Glomerular endothelial cell (primary cell): Measurements from ENCODE around the gene POC1A. TPM values are rescaled to one million over a fixed set of nuclear protein-coding genes. Genes with fewer than 3 reads are reported as not detected.
"Not testable (repeated sequence)": the region's sequence is repeated elsewhere in the genome, so short reads cannot be mapped to it uniquely, and the experiment has no call there.

ENCODE experiments used
- DNase-seq: peaks from one replicate; pipeline ENCODE4 v3.0.0-alpha.2; 2011; ENCODE audit warnings: low read depth, low spot score; ENCODE audit errors: extremely low read depth
- total RNA-seq: library from RNA; depleted of rRNA; stranded (reverse); fragments of >200 nt; gene quantifications from 2 replicates; pipeline ENCODE4 v1.2.3, GENCODE V29; 2015

POC1A gene
- total RNA-seq, 1 donor from 2014 or later: 4.7 TPM

DNA sequence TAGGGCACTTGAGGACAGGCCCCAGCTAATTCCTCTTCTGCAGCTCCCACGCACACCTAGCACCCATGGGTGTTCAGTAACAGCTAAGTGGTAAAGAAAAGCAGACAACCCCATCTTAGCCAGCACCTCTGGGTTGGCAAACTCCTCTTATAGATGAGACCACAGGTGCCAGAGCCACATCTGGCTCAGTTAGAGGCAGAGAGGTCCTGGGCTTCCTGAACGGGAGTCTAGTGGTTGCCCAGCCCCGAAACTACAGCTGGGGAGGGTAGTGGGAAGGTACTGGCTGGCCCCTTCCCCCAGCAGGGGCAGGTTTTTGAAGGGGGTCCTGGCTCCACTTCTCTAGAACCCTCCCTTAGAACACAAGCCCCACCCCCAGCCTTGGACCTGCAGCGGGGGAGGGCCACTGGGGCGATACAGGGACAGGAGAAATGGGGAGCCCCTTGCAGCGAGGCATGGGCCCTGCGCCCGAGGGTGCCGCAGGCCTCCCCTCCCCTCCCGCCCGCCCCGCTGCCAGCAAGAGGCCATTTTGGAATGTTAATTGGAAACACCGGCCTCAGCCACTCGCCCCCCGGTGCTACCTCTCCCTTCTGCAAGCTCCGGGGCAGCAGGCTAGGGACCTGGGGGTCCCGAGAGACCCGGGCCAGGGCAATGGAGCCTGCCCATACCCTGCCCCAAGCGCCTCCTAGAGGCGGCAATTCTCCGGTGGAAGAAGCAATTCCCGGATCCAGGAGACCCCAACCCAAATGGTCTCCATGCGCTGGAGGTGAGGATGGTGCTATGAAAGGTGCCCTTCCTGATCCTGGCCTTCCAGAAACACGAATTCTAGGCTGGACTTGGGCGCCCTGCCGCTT, 99.3 kb downstream of the POC1A start:
- no peak for DNase-seq

DNA sequence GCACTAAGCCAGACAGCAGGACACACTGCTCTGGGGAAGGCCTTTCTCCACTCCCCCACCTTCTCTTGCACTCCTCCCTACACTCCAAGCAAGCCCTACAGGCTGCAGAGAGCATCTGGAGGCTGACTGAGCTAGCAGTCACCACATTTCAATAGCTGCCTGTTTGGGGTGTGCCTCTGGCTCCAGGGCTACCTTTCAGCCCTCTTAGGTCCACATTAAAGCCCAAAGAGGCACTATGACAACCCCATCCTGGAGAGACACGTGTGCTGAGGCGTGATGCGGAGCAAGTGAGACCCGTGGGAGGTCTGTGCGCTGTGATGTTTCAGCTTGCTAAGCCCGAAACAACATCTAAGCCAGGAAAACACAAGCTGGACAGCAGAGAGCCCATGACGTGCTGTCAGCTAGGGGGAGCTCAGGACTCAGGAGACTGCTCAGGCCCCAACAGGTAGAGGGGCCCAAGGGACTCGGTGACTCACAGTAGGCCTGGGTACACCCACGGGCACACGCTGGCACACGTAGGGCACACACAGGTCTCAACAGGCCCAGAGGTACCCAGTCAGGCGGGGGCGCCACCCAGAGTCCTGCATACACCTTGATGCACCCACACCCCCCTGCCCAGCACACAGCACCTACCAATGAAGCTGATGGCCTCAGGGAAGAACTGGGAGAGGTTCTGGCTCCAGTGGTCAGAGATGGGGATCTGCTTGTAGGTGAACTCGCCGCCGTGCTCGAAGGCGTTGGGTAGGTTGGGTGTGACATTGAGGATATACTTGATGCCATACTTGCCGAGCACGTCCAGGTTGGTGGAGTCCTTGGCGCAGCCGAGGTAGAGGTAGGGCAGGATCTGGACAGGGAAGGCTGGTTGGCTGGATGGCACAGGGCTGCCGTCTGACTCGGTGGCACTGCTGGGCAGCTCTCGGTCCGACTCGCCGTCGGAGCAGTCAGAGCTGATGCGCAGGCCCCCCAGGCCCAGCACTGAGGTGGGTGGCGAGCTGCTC, 100.6 kb downstream of the POC1A start:
- no peak for DNase-seq

GRCh38 chr3:52052831-52053306, 101.4 kb downstream of the POC1A start:
- no peak for DNase-seq

- DNase-seq: no peak
Measured at GRCh38 chr3:52051444-52051843, 102.8 kb downstream of the POC1A start.

GRCh38 chr3:52050571-52050970, 103.7 kb downstream of the POC1A start:
- DNase-seq: no peak

GRCh38 chr3:52049503-52049902, 104.7 kb downstream of the POC1A start:
- DNase-seq: no peak

DNA sequence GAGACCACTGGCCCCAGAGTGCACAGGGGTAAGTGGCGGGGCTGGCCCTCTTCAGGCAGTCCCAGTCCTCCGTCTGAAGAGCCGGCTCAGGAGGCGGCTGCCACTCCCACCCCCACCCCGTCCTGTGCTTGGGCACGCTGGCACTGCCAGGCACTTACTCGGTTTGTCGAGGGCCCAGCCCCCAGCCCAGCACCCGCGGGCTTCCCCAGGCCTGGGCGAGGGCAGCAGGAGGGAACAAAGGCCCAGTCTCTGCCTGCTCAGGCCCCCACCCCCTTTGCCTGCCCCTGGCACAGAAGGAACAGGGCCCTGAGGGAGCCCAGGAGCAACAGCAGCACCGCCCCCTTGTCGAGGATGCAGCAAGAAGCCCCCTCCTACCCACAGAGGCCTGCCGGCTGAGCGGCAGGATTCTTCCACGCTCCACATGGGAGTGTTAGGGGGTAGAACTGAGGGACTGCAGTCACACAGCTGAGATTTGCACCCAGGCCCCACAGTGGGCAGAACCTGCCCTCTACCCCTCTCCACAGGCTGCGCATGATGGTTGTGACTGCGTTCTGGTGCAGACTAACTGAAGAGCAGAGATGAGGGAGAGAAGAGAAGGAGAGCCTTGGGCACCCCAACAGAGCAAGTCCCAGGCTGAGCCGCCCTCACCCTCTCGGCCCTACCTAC, 106.8 kb downstream of the POC1A start:
- DNase-seq: no peak

- no peak for DNase-seq
Measured at GRCh38 chr3:52046902-52047239, 107.4 kb downstream of the POC1A start.

GRCh38 chr3:52046186-52046901, 107.9 kb downstream of the POC1A start:
- peak; percentile 70 for DNase-seq

DNA sequence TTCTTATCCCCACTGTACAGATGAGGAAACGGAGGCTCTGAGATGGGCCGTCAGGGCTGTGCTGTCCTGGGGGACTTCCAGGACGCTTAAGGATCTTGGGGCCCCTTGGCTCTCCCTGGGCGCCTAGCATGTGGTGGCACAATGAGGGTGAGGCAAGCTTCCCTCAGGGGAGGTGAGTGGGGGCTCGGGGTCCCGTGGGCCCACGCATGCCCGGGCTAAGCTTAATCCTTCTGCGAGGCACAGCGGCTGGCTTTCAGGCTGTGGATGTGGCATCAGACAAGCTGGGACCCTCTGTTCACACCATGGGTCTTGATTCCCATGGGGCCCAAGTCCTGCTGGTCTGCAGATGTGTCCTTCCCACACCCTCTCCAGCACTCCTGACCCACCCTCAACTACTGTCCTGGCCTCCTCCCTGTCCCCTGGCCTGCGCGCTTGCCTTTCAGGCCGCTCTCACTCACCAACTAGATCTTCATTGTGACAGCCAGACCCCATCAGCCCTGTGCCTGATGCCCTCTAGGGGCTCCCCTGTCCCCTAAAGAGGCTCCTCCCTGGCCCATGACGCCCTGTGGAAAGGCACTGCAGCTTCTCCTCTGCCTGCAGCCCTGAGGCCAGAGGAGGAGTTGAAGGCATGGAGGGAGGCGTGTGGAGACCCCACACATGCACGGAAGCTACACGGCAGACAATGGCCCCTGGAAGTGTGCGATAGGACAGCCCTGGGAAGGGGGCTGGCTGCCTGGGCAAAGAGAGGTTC, 109.2 kb downstream of the POC1A start:
- DNase-seq: no peak

GRCh38 chr3:52043750-52044149, 110.5 kb downstream of the POC1A start:
- no peak for DNase-seq

- DNase-seq: not testable (repeated sequence)
Measured at GRCh38 chr3:52043039-52043438, 111.2 kb downstream of the POC1A start.

GRCh38 chr3:52041118-52041731, 113.0 kb downstream of the POC1A start:
- DNase-seq: no peak

DNA sequence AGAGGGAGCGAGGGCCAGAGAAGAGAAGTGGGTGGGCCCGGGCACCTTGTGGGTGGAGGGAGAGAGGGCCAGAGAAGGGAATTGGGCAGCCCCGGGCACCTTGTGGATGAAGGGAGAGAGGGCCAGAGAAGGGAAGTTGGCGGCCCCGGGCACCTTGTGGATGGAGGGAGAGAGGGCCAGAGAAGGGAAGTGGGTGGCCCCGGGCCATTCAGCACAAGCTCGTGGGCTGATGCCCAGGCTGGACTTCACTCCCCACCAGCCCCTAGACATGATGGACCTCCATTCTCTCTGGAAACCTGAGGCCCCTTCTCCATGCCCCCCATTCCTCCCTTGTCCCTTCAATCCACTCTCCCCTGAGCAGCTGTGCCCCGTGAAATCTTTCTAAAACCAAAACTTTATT, 113.6 kb downstream of the POC1A start:
- no peak for DNase-seq

DNA sequence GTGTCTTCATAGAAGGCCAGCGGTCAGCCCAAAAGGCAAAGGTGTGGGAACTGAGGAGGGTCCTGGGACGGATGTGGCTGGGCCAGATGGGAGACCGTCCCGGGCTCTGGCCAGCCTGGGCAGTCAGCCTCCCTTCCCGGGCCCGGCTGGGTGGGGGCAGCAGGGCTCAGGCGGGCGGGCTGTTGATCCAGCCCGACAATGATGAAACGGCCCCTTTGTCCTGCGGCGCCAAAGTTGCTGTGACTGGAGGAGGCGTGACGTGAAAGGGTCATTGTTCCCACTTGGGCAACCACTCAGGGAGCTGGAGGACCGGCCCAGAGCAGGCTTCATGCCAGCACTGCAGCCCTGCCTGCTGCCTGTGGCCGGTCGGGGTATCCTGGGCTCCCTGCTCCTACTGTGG, 114.4 kb downstream of the POC1A start:
- no peak for DNase-seq

- DNase-seq: no peak
Measured at GRCh38 chr3:52039426-52039825, 114.8 kb downstream of the POC1A start.

DNA sequence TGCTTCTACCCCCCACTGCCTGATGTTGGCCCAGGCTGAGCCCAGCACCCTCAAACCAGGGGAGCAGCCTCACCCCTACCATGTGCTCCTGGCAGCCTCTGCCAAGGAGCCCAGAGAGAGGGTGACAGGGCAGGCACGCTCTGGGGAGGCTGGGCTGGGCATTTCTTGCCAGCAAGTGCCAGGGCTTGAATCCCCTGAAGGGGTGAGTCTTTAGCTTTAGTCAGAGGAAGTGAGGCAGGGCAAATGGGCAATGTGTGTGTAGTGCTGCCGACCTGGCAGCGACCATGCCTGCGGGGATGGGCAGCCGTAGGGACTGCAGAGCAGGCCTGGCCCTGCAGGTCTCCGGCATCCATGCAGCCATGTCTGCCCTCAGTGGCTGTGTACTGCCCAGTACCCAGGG, 116.0 kb downstream of the POC1A start:
- DNase-seq: no peak

- DNase-seq: no peak
Measured at GRCh38 chr3:52037291-52037690, 116.9 kb downstream of the POC1A start.

GRCh38 chr3:52036829-52037228, 117.4 kb downstream of the POC1A start:
- DNase-seq: no peak
